NCI-H1930 (cell line): Measurements from ENCODE around the gene TRIM47.

Source experiments
- DNase-seq, 2 experiments: peaks; one replicate each; lab custom pipeline; 2025; lab: John Stamatoyannopoulos, UW

The TRIM47 gene, protein sequence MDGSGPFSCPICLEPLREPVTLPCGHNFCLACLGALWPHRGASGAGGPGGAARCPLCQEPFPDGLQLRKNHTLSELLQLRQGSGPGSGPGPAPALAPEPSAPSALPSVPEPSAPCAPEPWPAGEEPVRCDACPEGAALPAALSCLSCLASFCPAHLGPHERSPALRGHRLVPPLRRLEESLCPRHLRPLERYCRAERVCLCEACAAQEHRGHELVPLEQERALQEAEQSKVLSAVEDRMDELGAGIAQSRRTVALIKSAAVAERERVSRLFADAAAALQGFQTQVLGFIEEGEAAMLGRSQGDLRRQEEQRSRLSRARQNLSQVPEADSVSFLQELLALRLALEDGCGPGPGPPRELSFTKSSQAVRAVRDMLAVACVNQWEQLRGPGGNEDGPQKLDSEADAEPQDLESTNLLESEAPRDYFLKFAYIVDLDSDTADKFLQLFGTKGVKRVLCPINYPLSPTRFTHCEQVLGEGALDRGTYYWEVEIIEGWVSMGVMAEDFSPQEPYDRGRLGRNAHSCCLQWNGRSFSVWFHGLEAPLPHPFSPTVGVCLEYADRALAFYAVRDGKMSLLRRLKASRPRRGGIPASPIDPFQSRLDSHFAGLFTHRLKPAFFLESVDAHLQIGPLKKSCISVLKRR

DNA sequence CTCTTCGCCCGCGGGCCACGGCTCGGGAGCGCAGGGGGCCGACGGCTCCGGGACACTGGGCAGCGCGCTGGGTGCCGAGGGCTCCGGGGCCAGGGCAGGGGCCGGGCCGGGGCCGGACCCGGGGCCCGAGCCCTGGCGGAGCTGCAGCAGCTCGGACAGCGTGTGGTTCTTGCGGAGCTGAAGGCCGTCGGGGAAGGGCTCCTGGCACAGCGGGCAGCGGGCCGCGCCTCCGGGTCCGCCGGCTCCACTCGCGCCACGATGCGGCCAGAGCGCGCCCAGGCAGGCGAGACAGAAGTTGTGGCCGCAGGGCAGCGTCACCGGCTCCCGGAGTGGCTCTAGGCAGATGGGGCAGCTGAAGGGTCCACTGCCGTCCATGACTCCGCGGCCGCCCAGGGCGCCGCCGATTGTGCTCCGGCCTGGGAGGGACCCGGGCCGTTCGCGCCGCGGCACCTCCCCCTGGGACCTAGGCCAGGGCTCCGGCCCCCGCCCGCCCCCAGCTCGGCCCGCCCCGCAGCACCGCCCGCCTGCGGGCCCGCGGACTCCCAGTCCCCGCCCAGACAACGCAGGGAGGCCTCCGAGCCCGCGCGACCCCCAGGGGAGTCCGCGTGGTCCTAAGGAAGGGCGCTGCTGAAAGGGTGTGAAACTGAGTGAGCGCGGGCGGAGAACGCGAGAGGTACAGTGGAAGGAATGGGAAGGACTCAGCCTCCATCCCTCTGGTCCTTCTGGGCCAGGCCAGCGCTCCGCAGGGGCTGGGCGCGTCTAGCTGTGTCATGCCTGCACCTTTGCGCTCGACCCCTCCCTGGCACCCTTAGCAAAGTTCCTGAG lies at the start of gene TRIM47:
TRIM47 (minus strand) TSS at position 408 of the 825 bp plus-strand sequence; CDS start at position 375, 33 bp downstream.
- DNase-seq = peak in 1 of 2 experiments; percentile 21

DNA sequence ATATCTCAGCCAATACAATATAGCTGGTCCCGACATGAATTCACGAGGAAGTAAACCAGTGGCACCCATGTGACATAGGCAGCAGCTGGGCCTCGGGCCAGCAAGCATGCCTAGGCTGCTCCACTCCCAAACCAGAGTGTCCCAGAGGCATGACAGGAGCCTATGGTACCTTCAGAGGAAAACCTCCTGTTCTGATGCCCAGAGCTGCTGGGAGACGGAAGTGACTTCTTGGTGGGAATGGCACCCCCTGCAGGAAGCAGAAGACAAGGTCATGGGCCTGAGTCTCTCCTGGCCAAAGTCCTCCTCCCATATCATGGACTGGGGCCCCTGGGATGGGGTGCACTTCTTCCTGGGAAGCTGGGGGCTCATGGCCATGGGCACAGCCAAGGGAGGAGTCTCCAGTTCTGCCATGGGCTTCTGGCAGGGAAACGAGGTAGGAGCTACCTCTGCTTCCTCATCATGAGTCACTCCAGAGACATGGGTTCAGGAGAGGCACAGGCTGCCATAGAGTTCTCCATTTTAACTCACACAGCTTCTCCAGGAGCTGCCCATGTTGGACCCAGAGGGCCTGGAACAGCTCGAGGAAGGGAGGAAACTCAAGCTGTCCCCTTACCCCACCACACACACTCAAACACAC lies 49.0 kb upstream of the TRIM47 start:
- DNase-seq = peak in 1 of 2 experiments; percentile 33

DNA sequence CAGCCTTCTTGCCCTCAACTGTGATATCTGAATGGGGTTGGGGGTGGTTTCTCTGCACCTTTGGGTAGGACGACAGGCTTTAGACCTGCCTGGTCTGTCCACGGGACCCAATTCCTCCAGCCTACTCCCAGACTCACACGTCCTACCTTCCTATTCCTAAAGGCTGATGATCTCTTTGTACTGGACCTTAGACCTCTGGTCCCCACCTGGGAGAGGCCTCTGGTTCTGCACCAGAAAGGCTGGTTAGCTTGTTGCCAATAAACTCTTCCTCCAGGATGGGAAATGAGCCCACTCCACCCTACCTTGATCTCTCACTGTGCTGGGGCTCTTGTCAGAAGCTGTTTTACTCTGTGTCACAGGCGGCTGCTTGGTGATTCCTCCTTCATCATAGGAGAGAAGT lies 48.1 kb upstream of the TRIM47 start:
- DNase-seq = no peak

DNA sequence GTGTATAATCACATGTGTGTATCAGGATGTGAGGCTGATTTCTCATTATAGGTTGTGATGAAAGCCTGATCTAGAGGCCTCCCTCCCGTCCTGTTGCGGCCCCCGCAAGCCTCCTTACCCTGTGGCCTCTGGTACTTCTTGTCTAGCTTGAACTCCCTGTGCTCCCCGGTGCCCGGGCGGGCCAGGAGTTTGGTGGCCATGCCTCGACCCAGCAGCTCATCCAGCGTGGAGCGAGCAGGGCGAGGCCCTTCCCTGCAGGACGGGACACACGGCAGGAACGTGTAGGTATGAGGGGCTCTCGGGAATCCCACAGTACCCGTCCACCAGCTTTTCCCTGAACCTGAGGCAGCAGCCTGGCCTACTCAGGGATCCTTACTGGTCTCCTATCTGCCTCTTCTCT lies 47.5 kb upstream of the TRIM47 start:
- no peak for DNase-seq

DNA sequence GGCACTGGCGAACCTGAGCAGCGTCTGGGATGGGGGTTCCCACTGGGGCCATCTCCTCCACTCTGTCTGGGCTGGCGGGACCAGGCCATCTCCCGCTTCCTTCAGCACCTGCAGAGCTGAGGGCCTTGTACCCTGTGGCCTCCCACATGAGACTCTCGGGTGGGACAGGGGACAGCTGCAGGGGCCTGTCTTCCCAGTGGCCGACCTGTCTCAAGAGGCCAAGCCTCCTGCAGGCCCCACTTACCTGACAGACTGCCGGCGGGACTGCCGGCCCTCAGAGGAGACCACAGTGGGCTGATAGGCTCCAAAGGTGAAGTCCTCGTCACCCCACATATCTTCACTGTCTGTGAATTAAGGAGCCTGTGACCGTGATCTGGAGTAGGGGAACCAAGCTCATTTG lies 46.7 kb upstream of the TRIM47 start:
- DNase-seq = no peak

DNA sequence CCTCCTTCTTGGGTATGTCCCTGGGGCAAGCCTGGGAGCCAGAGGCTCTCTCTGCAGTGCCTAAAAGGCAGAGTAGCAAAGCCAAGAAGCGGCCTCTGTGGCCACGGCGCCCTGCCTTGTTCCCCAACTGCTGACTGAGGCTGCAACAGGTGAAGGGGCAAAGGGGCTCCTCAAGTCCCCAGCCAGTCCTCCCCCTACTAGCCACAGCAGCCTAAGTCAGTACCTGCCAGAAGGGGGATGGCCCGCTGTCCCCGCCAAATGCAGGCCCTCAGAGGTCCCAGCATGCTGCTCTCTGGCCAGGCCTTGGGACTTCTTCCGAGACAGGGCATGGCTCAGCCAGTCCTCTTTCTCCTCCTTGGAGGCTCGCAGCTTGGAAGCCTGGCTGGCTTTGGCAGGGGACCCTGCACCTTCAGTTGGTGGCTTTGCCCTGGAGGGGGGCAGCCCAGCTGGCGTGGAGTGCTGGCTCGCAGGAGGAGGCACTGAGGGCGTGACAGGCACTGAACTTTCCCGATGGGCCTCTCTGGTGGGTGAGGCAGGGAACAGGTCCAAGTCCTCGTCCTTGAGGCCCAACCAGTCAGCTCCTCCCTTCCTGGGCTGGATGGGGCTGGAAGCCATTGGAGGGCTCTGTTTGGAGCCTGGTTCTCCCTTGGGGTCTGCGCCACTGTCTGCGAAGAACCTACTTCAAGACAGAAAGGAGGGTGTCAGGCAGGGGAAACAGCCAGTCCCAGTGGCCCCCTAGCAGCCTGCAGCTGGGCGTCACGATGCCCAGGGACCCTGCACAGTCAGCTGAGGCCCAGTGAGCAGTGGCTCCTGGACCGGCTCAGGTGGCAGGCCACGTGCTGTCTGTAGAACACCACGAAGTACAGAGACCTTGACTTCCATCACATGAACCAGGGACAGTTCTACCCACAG lies 44.8 kb upstream of the TRIM47 start:
- DNase-seq = no peak

DNA sequence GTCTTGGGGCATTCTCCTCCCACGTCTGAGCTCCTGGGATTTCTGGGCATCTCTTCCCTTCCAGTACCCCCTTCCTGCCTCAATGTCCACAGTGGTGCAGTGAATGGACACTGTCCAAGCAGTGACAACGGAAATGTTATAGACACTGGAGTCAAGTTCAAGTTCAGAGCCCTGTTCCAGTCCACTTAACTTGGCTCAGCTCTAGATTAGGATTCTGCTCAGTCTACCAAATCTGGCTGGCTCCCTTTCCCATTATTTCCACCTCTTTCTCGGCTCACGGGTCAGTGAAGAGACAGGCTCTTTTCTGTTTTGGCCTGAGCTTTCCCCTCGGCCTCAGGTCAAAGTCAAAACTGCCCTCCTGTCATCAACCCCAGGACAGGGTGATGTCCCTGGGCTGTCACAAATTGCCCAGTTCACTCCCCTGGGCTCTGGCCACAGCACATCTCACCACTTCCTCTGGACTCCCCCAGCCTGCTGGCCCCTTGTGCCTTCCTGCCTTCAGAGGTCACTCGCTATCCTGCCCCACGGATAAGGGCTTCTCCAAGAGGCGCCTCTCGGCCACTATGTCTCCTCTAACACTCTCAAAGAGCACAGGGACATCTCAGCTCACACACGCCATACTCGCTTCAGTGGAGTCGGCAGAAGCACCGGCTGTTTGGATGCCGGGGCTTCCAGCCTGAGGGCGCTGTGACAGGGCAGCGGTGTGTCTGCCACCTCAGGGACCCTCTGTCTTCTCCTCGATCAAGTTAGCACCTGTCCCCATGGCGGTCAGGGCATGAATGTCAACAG lies 44.0 kb upstream of the TRIM47 start:
- DNase-seq = no peak

DNA sequence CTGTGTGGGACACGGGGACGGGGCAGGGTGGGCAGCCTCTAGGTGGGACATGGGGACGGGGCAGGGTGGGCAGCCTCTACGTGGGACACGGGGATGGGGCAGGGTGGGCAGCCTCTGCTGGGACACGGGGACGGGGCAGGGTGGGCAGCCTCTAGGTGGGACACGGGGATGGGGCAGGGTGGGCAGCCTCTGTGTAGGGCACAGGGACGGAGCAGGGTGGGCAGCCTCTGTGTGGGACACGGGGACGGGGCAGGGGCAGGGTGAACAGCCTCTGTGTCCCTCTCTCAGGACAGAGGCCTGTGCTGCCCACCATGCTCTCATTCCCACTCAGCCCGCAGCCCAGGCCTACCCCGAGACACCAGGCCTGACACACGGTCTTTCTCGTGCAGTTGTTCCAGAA lies 43.2 kb upstream of the TRIM47 start:
- no peak for DNase-seq

DNA sequence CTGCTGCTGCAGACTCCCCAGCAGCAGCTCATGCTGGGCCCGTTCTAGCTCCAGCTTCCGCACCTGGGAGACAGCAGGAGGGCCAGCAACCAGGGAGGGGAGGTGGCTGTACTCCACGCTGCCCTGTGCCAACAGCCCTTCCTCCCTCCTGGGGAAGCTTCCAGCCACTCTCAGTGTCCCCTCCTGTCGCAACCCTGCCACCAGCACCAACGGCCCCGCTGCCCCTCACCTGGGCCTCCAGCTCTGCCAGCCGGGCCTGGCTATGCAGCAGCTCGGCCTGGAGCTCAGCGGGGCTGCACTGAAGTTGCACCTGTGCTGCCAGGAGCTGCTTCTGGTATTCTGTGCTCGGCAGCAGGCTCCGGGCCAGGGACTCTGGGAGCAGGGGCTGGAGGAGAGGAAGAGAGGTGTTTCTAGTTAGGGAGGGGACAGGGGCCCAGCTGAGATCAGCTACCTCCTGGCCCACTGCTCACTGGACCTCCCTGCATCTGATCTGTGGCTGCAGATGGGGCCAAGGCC lies 41.7 kb upstream of the TRIM47 start:
- DNase-seq = no peak

DNA sequence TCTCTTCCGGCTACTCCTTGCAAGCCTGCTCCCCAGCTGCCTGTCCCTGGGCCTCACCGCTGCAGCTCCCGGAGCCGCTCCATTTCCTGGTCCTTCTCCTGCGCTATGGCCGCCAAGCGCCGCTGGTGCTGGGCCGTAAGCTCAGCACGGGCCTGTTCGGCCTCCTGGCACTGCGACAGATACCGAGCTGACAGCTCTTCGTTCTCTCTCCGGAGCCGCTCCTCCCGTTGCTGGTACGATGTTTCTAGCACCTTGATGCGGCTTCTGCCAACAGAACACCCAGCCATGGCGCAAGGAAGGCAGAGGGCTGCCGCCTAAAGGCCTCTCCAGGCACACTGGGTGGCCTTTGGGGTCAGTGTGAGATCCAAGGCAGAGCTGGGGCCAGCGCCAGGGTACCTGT lies 41.2 kb upstream of the TRIM47 start:
- DNase-seq = no peak

DNA sequence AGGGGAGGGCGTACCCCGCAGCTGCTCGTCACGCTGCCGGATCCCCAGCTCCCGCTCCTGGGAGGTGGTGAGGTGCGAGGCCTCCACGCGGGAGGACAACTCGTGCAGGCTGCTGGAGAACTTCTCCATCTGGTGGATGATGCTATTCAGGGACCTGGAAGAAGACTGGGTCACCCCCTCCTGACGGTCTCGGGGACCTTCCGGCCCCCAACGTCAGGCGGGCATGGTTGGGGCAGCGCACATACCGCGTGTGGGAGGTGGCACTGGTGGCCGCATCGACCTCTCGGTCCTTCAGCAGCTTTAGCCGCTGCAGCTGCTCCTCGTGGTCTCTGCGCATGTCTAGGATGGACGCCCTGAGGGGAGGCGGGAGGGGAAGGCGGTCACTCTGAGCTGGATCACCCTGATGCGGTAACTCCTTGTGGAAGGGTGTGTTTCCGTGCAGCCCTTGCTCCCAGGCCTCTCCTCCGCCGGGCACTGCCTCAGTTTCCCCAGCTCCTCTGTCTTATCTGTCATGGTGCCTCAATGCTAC lies 39.6 kb upstream of the TRIM47 start:
- DNase-seq = no peak

DNA sequence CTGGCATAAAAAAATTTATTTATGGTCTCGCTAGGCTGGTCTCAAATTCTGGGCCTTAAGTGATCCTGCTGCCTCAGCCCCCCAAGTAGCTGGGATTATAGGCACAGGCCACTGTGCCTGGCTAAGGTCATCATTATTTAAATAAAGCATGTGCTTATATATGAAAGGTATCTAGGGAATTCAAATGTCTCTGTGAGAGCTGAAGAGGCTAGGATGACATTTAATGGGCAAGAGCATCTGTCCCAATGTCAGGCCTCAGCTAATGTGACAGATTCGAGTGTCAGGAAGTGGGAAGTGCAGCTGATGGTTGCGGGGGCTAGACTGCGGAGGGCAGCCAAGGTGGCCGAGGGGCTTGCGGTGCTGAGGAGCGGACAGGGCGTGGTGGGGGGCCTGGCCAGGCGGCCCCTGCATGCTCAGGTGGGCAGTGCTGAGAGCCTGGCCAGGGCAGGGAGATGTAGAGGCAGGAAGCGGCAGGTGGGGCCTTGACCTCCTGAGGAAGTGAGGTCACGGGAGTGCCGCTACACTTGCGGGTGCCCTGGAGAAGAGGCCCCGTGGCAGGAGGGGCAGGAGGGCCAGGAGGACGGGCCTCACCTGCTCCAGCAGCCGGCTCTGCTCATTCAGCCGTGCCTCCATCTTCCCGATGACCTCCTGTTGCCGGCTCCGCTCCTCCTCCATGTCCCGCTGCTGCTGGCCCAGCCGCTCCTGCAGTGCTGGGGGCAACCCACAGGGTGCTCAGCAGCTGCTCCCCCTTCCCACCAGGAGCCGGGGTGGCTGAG lies 38.9 kb upstream of the TRIM47 start:
- DNase-seq = no peak

DNA sequence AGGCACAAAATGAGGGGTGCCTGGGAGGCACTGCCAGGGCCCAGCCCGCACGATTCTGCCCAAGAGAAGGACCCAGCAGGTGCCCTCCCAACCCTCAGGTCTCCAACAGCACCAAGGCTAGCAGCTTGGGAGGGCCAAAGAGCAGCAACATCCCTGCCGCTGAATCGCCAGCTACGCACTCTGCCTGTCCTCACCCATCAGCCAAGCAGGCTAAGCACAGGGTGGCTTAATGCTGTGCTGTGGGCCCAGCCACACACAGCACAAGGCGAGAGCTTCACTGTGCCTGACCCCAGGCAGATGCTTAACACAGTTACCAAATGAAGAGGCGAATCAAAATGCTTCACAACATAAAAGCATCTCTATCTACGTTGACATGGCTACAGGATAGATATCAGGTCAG lies 36.9 kb upstream of the TRIM47 start:
- no peak for DNase-seq

DNA sequence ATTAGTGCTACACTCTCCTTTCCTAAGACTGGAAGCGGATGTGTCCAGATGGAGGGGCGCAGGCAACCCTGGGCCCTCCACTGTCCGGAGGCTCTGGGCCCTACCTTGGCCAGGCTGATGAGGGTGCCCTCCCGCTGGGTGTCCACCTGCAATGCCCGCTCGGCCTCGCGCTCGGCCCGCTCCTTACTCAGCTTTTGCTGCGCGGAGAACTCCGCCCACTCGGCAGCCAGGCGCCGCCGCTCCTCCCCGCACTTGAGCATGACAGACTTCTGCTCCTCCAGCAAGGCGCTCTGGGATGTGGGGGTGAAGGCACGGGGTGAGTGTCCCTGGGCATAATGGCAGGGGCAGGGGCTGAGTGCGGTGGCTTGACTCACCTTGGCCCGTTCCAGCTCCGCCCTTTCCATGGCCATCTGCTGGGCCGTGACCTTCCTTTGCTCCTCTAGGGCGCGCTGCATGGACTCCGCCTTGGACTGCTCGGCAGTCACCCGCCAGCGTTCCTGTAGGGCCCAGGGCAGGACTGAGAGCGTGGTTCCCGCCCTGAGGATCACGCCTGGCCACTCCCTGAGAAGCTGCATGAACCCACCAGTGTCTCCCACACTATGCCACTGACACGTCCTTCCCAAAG lies 36.4 kb upstream of the TRIM47 start:
- DNase-seq = no peak

DNA sequence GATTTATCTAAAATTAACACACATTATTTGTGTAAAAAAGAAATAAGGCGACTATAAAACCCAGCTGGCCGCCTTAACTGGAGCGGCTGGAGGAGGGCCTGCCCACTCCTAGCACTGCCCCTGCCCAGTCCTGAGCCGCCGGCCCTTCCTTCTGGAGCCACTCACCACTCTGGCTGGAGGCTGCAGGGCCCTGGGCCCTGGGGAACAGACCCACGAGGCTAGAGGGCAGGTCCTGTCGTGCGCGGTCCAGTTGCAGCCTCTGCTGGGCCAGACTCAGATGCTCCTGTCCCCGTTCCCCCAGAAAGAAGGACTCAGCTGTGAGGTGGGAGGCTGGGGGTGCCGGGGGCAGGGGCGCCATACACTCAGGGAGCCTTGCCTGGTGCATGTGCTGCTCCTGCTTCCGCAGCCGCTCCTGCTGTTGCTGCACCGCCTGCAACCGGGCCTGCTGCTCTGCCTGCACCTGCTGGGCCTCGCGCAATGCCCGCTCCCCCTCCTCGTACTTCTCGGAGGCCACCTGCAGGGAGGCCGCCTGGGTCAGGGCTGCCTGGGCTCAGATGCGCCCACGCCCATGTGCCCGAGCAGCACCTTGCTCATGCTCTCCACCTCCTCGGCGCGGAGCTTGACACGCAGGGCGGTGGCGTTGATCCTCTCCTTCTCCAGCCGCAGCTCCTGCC lies 35.3 kb upstream of the TRIM47 start:
- DNase-seq = no peak

DNA sequence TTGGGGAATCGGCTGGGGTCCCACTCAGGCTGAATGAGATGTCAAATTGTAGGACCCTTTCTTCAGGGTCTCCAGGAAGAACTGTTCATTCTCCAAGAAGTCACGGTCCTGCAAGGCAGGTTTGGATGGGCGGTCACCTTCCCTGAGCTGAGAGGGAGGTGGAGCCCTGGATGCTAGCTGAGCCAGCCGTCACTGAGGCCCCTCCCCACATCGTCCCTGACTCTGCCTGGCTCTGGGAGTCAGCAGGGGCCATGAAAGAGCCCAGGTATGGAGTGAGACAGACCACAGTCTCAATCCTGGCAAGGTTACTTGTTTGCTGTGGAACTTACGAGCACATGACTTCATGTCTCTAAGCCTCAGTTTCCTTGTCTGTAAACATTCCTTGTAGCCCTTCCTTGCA lies 32.3 kb upstream of the TRIM47 start:
- no peak for DNase-seq

DNA sequence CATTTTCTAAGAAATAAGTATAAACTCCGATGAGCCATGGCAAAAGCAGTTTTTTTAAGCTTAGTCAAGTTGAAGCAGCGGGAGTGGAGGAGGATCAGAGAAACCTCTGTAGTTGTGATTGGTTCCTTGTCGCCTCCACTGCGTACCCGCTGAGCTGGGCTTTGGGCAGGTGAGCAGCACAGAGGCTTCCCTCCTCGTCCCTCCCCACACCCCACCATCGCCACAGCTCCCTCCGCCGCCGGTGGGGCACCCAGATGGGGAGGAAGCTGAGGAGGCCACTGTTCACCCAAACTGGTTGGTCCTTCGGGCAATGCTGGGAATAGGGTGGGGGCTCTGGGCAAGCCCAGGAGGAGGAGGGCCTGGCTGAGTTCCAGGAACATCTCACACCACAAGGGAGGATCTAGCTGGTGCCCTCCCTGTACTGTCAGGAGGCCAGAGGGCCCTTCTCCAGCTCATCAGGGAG lies 31.5 kb upstream of the TRIM47 start:
- DNase-seq = no peak
